ENCODE results near the gene SIK3. TPM values are rescaled to one million over a fixed set of nuclear protein-coding genes. Genes with fewer than 3 reads are reported as not detected.
"Not testable (repeated sequence)": the region's sequence is repeated elsewhere in the genome, so short reads cannot be mapped to it uniquely, and the experiment has no call there.

Gene SIK3
- 15.5 TPM for polyA plus RNA-seq (2013, experiment 1 of 2)
- polyA plus RNA-seq (2013, experiment 2 of 2): 15.5 TPM

- Histone ChIP-seq H3K4me1 (ENCODE audit: insufficient read depth, low read length) (peaks cover 23% of the 10 kb centered on the region), H3K9me3 (ENCODE audit: insufficient read depth, low read depth, low read length) (no peaks in the 10 kb centered on the region), H3K27ac (ENCODE audit: low read depth, low read length) (peak within 1 kb of the TSS; percentile 75), H3K36me3 (ENCODE audit: insufficient read depth, low read length) (no peaks in the 10 kb centered on the region), H3K9ac (ENCODE audit: low read depth, low read length) (peak within 1 kb of the TSS; percentile 92), H3K4me3 (ENCODE audit: low read length) (peak within 1 kb of the TSS; percentile 76), H3K27me3 (ENCODE audit: insufficient read depth, low read length) (no peaks in the 10 kb centered on the region)
- WGBS: 5% methylated on average over 78 of the region's 78 CpGs
Measured at GRCh38 chr11:117098269-117099232, at the start of gene SIK3. Gene SIK3 (minus strand): TSS chr11:117098428. CDS start chr11:117098415, 13 bp downstream.

DNA sequence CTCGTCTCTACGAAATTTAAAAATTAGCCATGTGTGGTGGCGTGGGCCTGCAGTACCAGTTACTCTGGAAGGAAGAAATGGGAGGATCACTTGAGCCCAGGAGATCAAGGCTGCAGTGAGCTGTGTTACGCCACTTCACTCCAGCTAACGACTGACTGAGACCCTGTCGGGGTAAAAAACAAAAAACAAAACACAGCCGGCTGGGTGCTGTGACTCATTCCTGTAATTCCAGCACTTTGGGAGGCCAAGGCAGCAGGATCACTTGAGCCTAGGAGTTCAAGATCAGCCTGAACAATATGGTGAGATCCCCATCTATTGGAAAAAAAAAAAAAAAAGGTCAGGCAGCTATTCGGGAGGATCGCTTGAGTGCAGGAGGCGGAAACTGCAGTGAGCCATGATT lies 48.3 kb upstream of the SIK3 start:
- Histone ChIP-seq H3K4me3 (ENCODE audit: low read length) (0 out of 2 replicates have a peak overlapping the region, but pooled peaks have one; percentile 19), H3K9ac (ENCODE audit: low read depth, low read length) (no peak overlapping the region), H3K4me1 (ENCODE audit: insufficient read depth, low read length) (peaks cover 16% of the 10 kb centered on the region; the same call in 1 of the 2 replicates), H3K27ac (ENCODE audit: low read depth, low read length) (peak overlapping the region; percentile 37; the same call in 1 of the 2 replicates), H3K9me3 (ENCODE audit: insufficient read depth, low read depth, low read length) (no peaks in the 10 kb centered on the region), H3K36me3 (ENCODE audit: insufficient read depth, low read length) (peaks cover 35% of the 10 kb centered on the region), H3K27me3 (ENCODE audit: insufficient read depth, low read length) (no peaks in the 10 kb centered on the region)
- WGBS: 79% methylated on average over 10 of the region's 10 CpGs

DNA sequence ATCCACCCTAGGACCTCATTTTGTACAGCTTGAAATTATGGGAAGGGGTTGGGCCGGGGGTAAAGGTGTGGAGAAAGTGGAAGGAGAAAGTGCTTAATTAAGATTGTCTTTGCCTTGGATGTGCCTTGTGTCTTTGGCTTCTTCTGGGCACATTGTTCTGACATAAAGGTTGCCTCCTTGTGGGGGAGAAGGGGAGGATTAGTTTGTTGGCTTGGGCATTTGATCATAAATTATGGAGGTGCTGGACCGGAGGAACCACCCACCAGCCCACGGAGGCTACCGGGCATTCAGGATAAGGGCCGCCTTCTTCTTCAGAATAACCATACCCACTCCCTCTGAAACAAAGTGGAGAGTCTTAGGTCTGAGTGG lies 47.1 kb upstream of the SIK3 start:
- Histone ChIP-seq H3K27me3 (ENCODE audit: insufficient read depth, low read length) (no peaks in the 10 kb centered on the region), H3K4me1 (ENCODE audit: insufficient read depth, low read length) (peaks cover 16% of the 10 kb centered on the region; the same call in 1 of the 2 replicates), H3K27ac (ENCODE audit: low read depth, low read length) (no peak overlapping the region), H3K9me3 (ENCODE audit: insufficient read depth, low read depth, low read length) (no peaks in the 10 kb centered on the region), H3K9ac (ENCODE audit: low read depth, low read length) (peak overlapping the region; percentile 85), H3K36me3 (ENCODE audit: insufficient read depth, low read length) (peaks cover 31% of the 10 kb centered on the region), H3K4me3 (ENCODE audit: low read length) (peak overlapping the region; percentile 88)
- 12% methylated on average over 5 of the region's 5 CpGs for WGBS

GRCh38 chr11:117144477-117145392 lies 46.5 kb upstream of the SIK3 start:
- Histone ChIP-seq H3K4me1 (ENCODE audit: insufficient read depth, low read length) (peaks cover 16% of the 10 kb centered on the region; the same call in 1 of the 2 replicates), H3K4me3 (ENCODE audit: low read length) (peak overlapping the region; percentile 88), H3K9ac (ENCODE audit: low read depth, low read length) (peak overlapping the region; percentile 85), H3K36me3 (ENCODE audit: insufficient read depth, low read length) (peaks cover 30% of the 10 kb centered on the region), H3K9me3 (ENCODE audit: insufficient read depth, low read depth, low read length) (no peaks in the 10 kb centered on the region), H3K27me3 (ENCODE audit: insufficient read depth, low read length) (no peaks in the 10 kb centered on the region), H3K27ac (ENCODE audit: low read depth, low read length) (peak overlapping the region; percentile 91)
- under 1% methylated on average over 61 of the region's 62 CpGs for WGBS

DNA sequence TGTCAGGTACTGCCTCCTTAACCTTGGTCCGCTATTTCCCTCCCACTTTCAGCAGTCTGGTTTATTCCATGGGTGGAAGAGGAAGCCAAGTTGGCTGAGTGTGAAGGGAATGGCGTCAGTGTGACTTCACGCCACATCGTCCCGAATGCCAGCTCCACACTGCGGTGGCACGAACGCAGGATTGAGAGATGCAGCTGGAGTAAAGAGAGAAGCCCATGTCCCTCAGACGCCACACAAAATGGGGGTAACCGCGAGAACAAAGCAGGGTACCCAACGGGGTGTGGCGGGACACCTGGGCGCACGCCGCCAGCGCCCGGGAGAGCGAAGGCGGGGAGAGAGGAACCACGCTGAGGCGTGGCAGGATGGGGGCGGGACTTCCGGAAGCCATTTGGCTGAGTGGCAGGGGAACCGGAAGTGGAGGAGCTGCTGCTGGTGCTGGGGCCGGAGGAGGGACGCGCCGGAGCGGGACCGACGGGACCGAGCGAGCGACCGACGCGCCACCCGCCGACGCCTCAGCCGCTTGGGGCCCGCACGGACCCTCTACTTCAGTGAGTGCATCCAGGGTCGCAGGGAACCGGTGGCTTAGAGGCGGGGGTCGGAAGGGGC lies 45.7 kb upstream of the SIK3 start, which contains the start of gene PAFAH1B2:
TSS of gene PAFAH1B2 (plus strand) at position 417 of the 606 bp plus-strand sequence. CDS start 8,161 bp downstream, outside the sequence.
- no peaks in the 10 kb centered on the region for H3K27me3 ChIP-seq (ENCODE audit: insufficient read depth, low read length)
- no peaks in the 10 kb centered on the region for H3K9me3 ChIP-seq (ENCODE audit: insufficient read depth, low read depth, low read length)
- H3K9ac ChIP-seq (ENCODE audit: low read depth, low read length): peak within 1 kb of the TSS; percentile 85
- H3K27ac ChIP-seq (ENCODE audit: low read depth, low read length): peak within 1 kb of the TSS; percentile 91
- H3K36me3 ChIP-seq (ENCODE audit: insufficient read depth, low read length): peaks cover 28% of the 10 kb centered on the region
- peak within 1 kb of the TSS; percentile 88 for H3K4me3 ChIP-seq (ENCODE audit: low read length)
- H3K4me1 ChIP-seq (ENCODE audit: insufficient read depth, low read length): peaks cover 16% of the 10 kb centered on the region; the same call in 1 of the 2 replicates
- 1% methylated on average over 44 of the region's 48 CpGs for WGBS

DNA sequence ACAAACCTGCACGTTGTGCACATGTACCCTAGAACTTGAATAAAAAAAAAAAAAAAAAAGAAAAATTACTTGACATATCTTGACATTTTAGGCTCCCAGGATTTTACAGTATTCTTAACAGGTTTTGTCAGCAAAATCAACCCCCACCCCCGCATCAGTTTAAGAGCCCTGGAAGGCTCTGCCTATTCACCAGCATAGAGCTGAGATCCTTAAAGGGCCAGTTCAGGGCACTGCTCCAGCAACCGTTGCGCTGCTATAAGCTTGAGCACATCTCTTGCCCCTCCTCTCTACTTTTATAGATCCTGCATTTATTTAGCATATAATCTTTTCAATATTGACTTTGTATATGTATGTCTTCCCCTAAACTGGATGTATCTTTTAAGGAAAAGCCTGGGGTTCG lies 45.2 kb upstream of the SIK3 start:
- peaks cover 16% of the 10 kb centered on the region; the same call in 1 of the 2 replicates for H3K4me1 ChIP-seq (ENCODE audit: insufficient read depth, low read length)
- 11% methylated on average over 4 of the region's 5 CpGs for WGBS
- peak overlapping the region; percentile 85 for H3K9ac ChIP-seq (ENCODE audit: low read depth, low read length)
- H3K27ac ChIP-seq (ENCODE audit: low read depth, low read length): peak overlapping the region; percentile 91
- H3K27me3 ChIP-seq (ENCODE audit: insufficient read depth, low read length): no peaks in the 10 kb centered on the region
- H3K36me3 ChIP-seq (ENCODE audit: insufficient read depth, low read length): peaks cover 22% of the 10 kb centered on the region
- H3K4me3 ChIP-seq (ENCODE audit: low read length): peak overlapping the region; percentile 88
- H3K9me3 ChIP-seq (ENCODE audit: insufficient read depth, low read depth, low read length): no peaks in the 10 kb centered on the region

DNA sequence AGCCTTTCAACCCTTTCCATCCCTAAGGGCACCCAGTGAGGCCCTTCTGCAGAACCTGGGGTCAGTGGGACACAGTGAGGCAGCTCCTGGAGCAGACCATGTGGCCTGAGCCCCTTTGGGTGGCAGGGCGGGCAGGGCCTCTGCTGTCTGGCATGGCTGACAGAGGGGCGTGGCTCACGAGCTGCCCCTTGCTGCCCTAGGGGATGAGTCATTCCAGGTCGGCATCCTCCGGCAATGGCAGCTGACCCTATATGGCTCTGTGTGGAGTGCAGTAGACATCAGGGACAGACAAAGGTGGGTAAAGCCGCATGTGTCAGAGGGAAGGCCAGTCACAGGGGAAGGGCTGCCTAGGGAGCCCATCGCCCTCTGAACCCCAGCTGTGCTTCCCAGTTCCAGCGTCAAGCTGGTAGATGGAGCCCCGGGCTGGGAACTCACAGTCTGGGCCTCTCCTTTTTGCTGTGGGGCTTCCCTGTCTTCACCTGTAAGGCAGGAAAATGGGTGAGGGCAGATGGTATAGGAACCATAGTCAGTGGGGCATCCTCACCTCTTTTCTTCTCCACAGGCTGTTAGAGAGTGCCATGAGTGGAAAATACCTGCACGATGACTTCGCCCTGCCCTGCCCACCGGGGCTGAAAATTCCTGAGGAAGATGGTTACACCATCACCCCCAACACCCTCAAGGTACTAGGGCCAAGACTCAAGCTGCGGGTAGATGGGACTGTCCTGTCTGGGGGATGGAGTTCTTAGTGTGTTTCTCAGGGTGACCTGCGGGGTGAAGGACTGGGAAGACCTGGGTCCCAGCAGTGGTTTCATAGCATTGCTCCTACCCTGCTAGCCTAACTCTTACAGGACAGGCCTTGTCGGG lies 39.2 kb upstream of the SIK3 start:
- H3K9ac ChIP-seq (ENCODE audit: low read depth, low read length); H3K4me1 ChIP-seq (ENCODE audit: insufficient read depth, low read length); H3K9me3 ChIP-seq (ENCODE audit: insufficient read depth, low read depth, low read length); H3K36me3 ChIP-seq (ENCODE audit: insufficient read depth, low read length); H3K27me3 ChIP-seq (ENCODE audit: insufficient read depth, low read length); H3K27ac ChIP-seq (ENCODE audit: low read depth, low read length); H3K4me3 ChIP-seq (ENCODE audit: low read length): not testable (repeated sequence)
- no CpG with 5 or more reads among the region's 15 CpGs for WGBS

GRCh38 chr11:117134979-117135378 lies 36.8 kb upstream of the SIK3 start:
- H3K9ac ChIP-seq (ENCODE audit: low read depth, low read length); H3K4me1 ChIP-seq (ENCODE audit: insufficient read depth, low read length); H3K4me3 ChIP-seq (ENCODE audit: low read length); H3K36me3 ChIP-seq (ENCODE audit: insufficient read depth, low read length); H3K9me3 ChIP-seq (ENCODE audit: insufficient read depth, low read depth, low read length); H3K27me3 ChIP-seq (ENCODE audit: insufficient read depth, low read length); H3K27ac ChIP-seq (ENCODE audit: low read depth, low read length): not testable (repeated sequence)
- WGBS: no CpG with 5 or more reads among the region's 4 CpGs

- no CpG with 5 or more reads among the region's 3 CpGs for WGBS
- H3K27ac ChIP-seq (ENCODE audit: low read depth, low read length): no peak overlapping the region
- H3K9ac ChIP-seq (ENCODE audit: low read depth, low read length): no peak overlapping the region
- no peaks in the 10 kb centered on the region for H3K4me1 ChIP-seq (ENCODE audit: insufficient read depth, low read length)
- no peaks in the 10 kb centered on the region for H3K36me3 ChIP-seq (ENCODE audit: insufficient read depth, low read length)
- H3K27me3 ChIP-seq (ENCODE audit: insufficient read depth, low read length): no peaks in the 10 kb centered on the region
- H3K4me3 ChIP-seq (ENCODE audit: low read length): no peak overlapping the region
- H3K9me3 ChIP-seq (ENCODE audit: insufficient read depth, low read depth, low read length): no peaks in the 10 kb centered on the region
Measured at GRCh38 chr11:117134431-117134830, 36.2 kb upstream of the SIK3 start.

- 95% methylated on average over 7 of the region's 7 CpGs for WGBS
- Histone ChIP-seq H3K4me1 (ENCODE audit: insufficient read depth, low read length) (no peaks in the 10 kb centered on the region), H3K4me3 (ENCODE audit: low read length) (no peak overlapping the region)
Measured at GRCh38 chr11:117130879-117131278, 32.7 kb upstream of the SIK3 start.

More at GRCh38 chr11:117130879-117131278, 32.7 kb upstream of the SIK3 start:
- no peaks in the 10 kb centered on the region for H3K27me3 ChIP-seq (ENCODE audit: insufficient read depth, low read length)
- no peak overlapping the region for H3K27ac ChIP-seq (ENCODE audit: low read depth, low read length)
- H3K36me3 ChIP-seq (ENCODE audit: insufficient read depth, low read length): no peaks in the 10 kb centered on the region
- no peak overlapping the region for H3K9ac ChIP-seq (ENCODE audit: low read depth, low read length)
- no peaks in the 10 kb centered on the region for H3K9me3 ChIP-seq (ENCODE audit: insufficient read depth, low read depth, low read length)
